ENCODE data around the gene ZNF438. TPM values are rescaled to one million over a fixed set of nuclear protein-coding genes. Genes with fewer than 3 reads are reported as not detected.
"Not testable (repeated sequence)": the region's sequence is repeated elsewhere in the genome, so short reads cannot be mapped to it uniquely, and the experiment has no call there.

The ZNF438 gene
- total RNA-seq, 4 donors from 2014 or later = 7.7 to 11.2 (median 8.7) TPM

GRCh38 chr10:30959836-30960210, 71.8 kb downstream of the ZNF438 start:
- intact Hi-C loops (cut with DNase I; ENCODE audit: low total_unique reads) = no loop called here
- TF ChIP-seq CTCF (IDR thresholded peaks at IDR 0.05) (no peak), POLR2A (IDR thresholded peaks at IDR 0.05) (no peak)
- no peak overlapping the region for H3K4me3 ChIP-seq (ENCODE audit: low read depth, poor library complexity, severe bottlenecking)
- DNase-seq (ENCODE audit: low spot score in 2 of 2) = no peak

- 87 to 98% methylated on average over 4 of the region's 4 CpGs for WGBS, 2 donors
- DNase-seq (ENCODE audit: low spot score in 2 of 2); intact Hi-C loops (cut with DNase I; ENCODE audit: low total_unique reads); H3K4me3 ChIP-seq (ENCODE audit: low read depth, poor library complexity, severe bottlenecking): not testable (repeated sequence)
Observed at GRCh38 chr10:30949218-30949617, 82.4 kb downstream of the ZNF438 start.

GRCh38 chr10:30944005-30944404, 87.7 kb downstream of the ZNF438 start:
- TF ChIP-seq CTCF (IDR thresholded peaks at IDR 0.05) (no peak), POLR2A (IDR thresholded peaks at IDR 0.05) (no peak)
- H3K4me3 ChIP-seq (ENCODE audit: low read depth, poor library complexity, severe bottlenecking) = no peak overlapping the region
- intact Hi-C loops (cut with DNase I; ENCODE audit: low total_unique reads) = no loop called here
- 87 to 93% methylated on average over 4 of the region's 4 CpGs for WGBS, 2 donors
- DNase-seq (ENCODE audit: low spot score in 2 of 2) = no peak

- H3K4me3 ChIP-seq (ENCODE audit: low read depth, poor library complexity, severe bottlenecking) = no peak overlapping the region
- intact Hi-C loops (cut with DNase I; ENCODE audit: low total_unique reads) = no loop called here
- TF ChIP-seq CTCF (IDR thresholded peaks at IDR 0.05) = no peak
- no peak for TF ChIP-seq POLR2A (IDR thresholded peaks at IDR 0.05)
- no peak for DNase-seq (ENCODE audit: low spot score in 2 of 2)
Observed at GRCh38 chr10:30943451-30943850, 88.2 kb downstream of the ZNF438 start.

- intact Hi-C loops (cut with DNase I; ENCODE audit: low total_unique reads) = no loop called here
- no peak for DNase-seq (ENCODE audit: low spot score in 2 of 2)
- WGBS, 2 donors = 51 to 54% methylated on average over 6 of the region's 6 CpGs
Observed at GRCh38 chr10:30940256-30940655, 91.4 kb downstream of the ZNF438 start.

GRCh38 chr10:30939643-30940251, 91.9 kb downstream of the ZNF438 start:
- DNase-seq (ENCODE audit: low spot score in 2 of 2) = no peak
- intact Hi-C loops (cut with DNase I; ENCODE audit: low total_unique reads) = loop anchor here (5.0 kb wide), 1 partner anchor 622 kb away; no protein-coding TSS in a partner anchor

More at GRCh38 chr10:30940256-30940655, 91.4 kb downstream of the ZNF438 start:
- TF ChIP-seq CTCF (IDR thresholded peaks at IDR 0.05) (no peak), POLR2A (IDR thresholded peaks at IDR 0.05) (no peak)
- H3K4me3 ChIP-seq (ENCODE audit: low read depth, poor library complexity, severe bottlenecking) = no peak overlapping the region

More at GRCh38 chr10:30939643-30940251, 91.9 kb downstream of the ZNF438 start:
- no peak for TF ChIP-seq CTCF (IDR thresholded peaks at IDR 0.05)
- TF ChIP-seq POLR2A (IDR thresholded peaks at IDR 0.05) = no peak
- no peak overlapping the region for H3K4me3 ChIP-seq (ENCODE audit: low read depth, poor library complexity, severe bottlenecking)

Data from lower leg skin (tissue), 4 donors.